ENCODE results near the gene SLC25A22. TPM values are rescaled to one million over a fixed set of nuclear protein-coding genes. Genes with fewer than 3 reads are reported as not detected.

SLC25A22 gene
- total RNA-seq, 6 experiments from 2014 or later = 20.6 to 40.2 (median 29.9) TPM

DNA sequence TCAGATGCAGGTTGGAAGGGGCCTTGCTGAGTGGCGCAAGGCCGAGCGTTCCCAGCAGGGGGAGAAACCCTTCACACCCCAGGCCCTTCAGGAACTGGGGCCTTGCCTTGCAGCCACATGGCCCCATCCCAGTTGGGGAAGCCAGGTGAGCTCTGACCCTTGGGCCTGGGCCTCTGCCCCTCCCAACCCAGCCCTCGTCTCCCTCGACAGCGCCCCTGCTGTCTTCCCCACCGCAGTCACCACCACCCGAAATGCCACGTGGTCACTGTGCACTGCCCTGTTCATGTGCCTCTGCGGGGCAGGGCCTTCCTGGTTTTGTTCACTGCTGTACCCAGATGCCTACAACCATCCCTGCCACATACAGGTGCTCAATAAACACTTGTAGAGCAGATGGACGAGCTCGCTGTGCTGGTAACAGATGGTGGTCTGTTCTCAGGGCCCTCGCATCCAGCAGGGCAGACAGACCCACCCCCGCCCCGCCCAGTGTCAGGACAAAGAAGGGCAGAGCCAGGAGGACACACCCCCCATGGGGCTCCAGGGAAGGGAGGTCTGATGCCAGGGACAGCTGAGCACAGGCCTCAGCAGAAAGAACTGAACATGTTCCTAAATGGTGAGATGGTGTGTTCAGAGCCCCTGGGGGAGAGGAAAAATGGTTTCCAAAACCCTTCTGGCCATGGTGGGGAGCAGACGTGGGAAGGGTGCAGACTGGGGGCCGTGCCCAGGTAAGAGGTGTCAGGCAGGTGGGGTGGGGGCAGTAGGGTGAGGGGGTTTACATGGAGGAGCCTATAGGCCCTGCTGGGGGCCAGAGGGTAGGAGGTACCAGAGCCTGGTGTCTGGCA lies 40.6 kb upstream of the SLC25A22 start:
- H3K4me1 ChIP-seq = peaks cover 0 to 34% (median 12%) of the 10 kb centered on the region in 4 donors
- no peak overlapping the region for H3K27ac ChIP-seq
- H3K36me3 ChIP-seq = peaks cover 0 to 33% (median 21%) of the 10 kb centered on the region in 4 donors
- intact Hi-C loops (cut with DNase I) = no loop called here
- 59% methylated on average over 9 of the region's 17 CpGs for WGBS (ENCODE audit: insufficient coverage, low coverage, low lambda C conversion rate, missing lambda C conversion rate)
- ATAC-seq (no peak), DNase-seq (no peak)
- H3K4me3 ChIP-seq = no peak overlapping the region
- TF ChIP-seq POLR2A (IDR thresholded peaks at IDR 0.05) = no peak
- TF ChIP-seq, protein P1, sequence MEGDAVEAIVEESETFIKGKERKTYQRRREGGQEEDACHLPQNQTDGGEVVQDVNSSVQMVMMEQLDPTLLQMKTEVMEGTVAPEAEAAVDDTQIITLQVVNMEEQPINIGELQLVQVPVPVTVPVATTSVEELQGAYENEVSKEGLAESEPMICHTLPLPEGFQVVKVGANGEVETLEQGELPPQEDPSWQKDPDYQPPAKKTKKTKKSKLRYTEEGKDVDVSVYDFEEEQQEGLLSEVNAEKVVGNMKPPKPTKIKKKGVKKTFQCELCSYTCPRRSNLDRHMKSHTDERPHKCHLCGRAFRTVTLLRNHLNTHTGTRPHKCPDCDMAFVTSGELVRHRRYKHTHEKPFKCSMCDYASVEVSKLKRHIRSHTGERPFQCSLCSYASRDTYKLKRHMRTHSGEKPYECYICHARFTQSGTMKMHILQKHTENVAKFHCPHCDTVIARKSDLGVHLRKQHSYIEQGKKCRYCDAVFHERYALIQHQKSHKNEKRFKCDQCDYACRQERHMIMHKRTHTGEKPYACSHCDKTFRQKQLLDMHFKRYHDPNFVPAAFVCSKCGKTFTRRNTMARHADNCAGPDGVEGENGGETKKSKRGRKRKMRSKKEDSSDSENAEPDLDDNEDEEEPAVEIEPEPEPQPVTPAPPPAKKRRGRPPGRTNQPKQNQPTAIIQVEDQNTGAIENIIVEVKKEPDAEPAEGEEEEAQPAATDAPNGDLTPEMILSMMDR (IDR thresholded peaks at IDR 0.05) = no peak
- no peaks in the 10 kb centered on the region for H3K27me3 ChIP-seq
- H3K9me3 ChIP-seq = no peaks in the 10 kb centered on the region

DNA sequence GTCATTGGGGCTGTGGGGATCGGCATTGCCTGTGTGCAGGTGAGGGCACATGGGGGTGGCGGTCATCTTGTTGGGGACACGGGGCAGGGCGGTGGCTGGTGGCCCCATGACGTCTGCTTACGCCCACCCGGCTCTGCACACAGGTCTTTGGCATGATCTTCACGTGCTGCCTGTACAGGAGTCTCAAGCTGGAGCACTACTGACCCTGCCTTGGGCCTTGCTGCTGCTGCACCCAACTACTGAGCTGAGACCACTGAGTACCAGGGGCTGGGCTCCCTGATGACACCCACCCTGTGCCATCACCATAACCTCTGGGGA lies 39.9 kb upstream of the SLC25A22 start:
- intact Hi-C loops (cut with DNase I) = no loop called here
- TF ChIP-seq, protein P1 (IDR thresholded peaks at IDR 0.05) = no peak
- no peak for TF ChIP-seq POLR2A (IDR thresholded peaks at IDR 0.05)
- peaks cover 0 to 33% (median 21%) of the 10 kb centered on the region in 4 donors for H3K36me3 ChIP-seq
- no CpG with 5 or more reads among the region's 8 CpGs for WGBS (ENCODE audit: insufficient coverage, low coverage, low lambda C conversion rate, missing lambda C conversion rate)
- H3K27ac ChIP-seq = no peak overlapping the region
- no peak for DNase-seq
- H3K9me3 ChIP-seq = no peaks in the 10 kb centered on the region
- peaks cover 0 to 32% (median 12%) of the 10 kb centered on the region in 4 donors for H3K4me1 ChIP-seq
- H3K4me3 ChIP-seq = no peak overlapping the region
- ATAC-seq = no peak
- H3K27me3 ChIP-seq = no peaks in the 10 kb centered on the region

DNA sequence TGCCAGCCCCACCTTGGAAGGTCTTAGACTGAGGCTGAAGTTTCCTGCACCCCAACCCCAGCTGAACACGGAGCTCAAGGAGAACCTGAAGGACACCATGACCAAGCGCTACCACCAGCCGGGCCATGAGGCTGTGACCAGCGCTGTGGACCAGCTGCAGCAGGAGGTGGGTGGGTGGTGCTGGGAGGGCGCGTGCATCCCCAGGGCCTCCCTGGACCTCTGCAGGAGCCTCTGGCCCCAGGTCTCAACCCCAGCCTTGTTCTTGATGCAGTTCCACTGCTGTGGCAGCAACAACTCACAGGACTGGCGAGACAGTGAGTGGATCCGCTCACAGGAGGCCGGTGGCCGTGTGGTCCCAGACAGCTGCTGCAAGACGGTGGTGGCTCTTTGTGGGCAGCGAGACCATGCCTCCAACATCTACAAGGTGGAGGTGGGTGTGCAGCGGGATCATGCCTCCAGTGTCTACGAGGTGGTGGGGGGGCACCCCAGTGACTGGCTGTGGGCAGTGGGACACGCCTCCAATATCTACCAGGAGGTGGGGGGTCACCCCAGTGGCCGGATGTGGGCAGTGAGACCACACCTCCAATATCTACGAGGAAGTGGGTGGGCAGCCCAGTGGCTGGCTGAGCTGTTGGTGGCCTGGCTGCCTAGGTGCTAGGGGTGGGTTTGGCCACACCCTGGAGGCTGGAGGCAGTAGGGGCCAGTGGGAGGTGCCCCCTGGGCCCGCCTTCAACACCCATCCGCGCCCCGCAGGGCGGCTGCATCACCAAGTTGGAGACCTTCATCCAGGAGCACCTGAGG lies 39.3 kb upstream of the SLC25A22 start:
- Histone ChIP-seq H3K4me1 (peaks cover 0 to 34% (median 12%) of the 10 kb centered on the region in 4 donors), H3K27ac (no peak overlapping the region), H3K36me3 (peaks cover 0 to 33% (median 21%) of the 10 kb centered on the region in 4 donors), H3K27me3 (no peaks in the 10 kb centered on the region), H3K9me3 (no peaks in the 10 kb centered on the region), H3K4me3 (no peak overlapping the region)
- 67% methylated on average over 4 of the region's 22 CpGs for WGBS (ENCODE audit: insufficient coverage, low coverage, low lambda C conversion rate, missing lambda C conversion rate)
- intact Hi-C loops (cut with DNase I) = no loop called here
- no peak for DNase-seq
- no peak for TF ChIP-seq POLR2A (IDR thresholded peaks at IDR 0.05)
- TF ChIP-seq, protein P1 (IDR thresholded peaks at IDR 0.05) = no peak
- ATAC-seq = no peak

DNA sequence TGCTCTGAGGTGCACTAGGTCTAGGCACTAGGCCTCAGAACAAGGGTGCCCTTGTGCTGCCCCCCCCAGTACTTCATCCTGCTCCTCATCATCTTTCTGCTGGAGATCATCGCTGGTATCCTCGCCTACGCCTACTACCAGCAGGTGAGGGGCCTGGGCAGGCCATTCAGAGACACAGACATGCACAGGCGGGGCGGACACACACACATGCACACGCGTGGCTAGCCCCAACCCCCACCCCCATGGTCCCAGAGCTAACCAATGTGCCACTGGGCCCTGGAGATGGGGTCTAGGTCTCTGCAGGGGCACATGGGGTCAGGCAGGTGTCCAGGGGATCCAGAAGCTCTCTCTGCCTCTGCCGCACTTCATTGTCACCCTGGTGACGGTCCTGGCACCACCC lies 38.6 kb upstream of the SLC25A22 start:
- 0% methylated on average over 1 of the region's 9 CpGs for WGBS (ENCODE audit: insufficient coverage, low coverage, low lambda C conversion rate, missing lambda C conversion rate)
- TF ChIP-seq, protein P1 (IDR thresholded peaks at IDR 0.05) = no peak
- TF ChIP-seq POLR2A (IDR thresholded peaks at IDR 0.05) = no peak
- Histone ChIP-seq H3K36me3 (peaks cover 0 to 33% (median 21%) of the 10 kb centered on the region in 4 donors), H3K4me1 (peaks cover 0 to 36% (median 14%) of the 10 kb centered on the region in 4 donors), H3K27me3 (no peaks in the 10 kb centered on the region), H3K4me3 (no peak overlapping the region), H3K27ac (no peak overlapping the region), H3K9me3 (no peaks in the 10 kb centered on the region)
- DNase-seq (no peak), ATAC-seq (no peak)
- intact Hi-C loops (cut with DNase I) = no loop called here
